GM10248 (cell line): ENCODE data around the gene CBLB.

Experiments
- CTCF ChIA-PET: fragments of 300-600 bp; sonication (Branson Sonifier 250); formaldehyde crosslinking; extraction: SDS; loops from one replicate; lab custom pipeline; 2021; ENCODE audit warnings: antibody characterized with exemption; lab: Yijun Ruan, JAX
- POLR2A ChIA-PET: fragments of 350-650 bp; sonication (Branson Sonifier 250); formaldehyde crosslinking; extraction: SDS; loops from one replicate; lab custom pipeline; 2020; ENCODE audit warnings: antibody characterized with exemption; lab: Yijun Ruan, JAX
- DNase-seq: peaks from one replicate; pipeline ENCODE4 v3.0.0; 2012; ENCODE audit errors: extremely low spot score
- CTCF ChIP-seq: IDR thresholded peaks from 2 replicates; pipeline ENCODE4 v1.5.1; 2012; ENCODE audit warnings: mild to moderate bottlenecking, low read depth; ENCODE audit errors: extremely low read depth, missing control alignments, control extremely low read depth

Gene CBLB

GRCh38 chr3:105611304-105612192 lies 257.3 kb downstream of the CBLB start:
- TF ChIP-seq CTCF = no peak
- POLR2A ChIA-PET = no interaction called here
- CTCF ChIA-PET = interaction anchor here (1.9 kb wide), 1 partner anchor 10 kb away, joined by 6 read pairs; no protein-coding TSS in a partner anchor
- no peak for DNase-seq

GRCh38 chr3:105610473-105610872 lies 258.3 kb downstream of the CBLB start:
- ChIA-PET CTCF (interaction anchor here (1.0 kb wide), 1 partner anchor 12 kb away, joined by 3 read pairs; no protein-coding TSS in a partner anchor), POLR2A (no interaction called here)
- no peak for TF ChIP-seq CTCF
- DNase-seq = no peak

- TF ChIP-seq CTCF = no peak
- POLR2A ChIA-PET = no interaction called here
These were observed 260.2 kb downstream of the CBLB start for GRCh38 chr3:105608623-105609022.

GRCh38 chr3:105606016-105606415 lies 262.8 kb downstream of the CBLB start:
- POLR2A ChIA-PET = no interaction called here
- CTCF ChIA-PET = interaction anchor here (2.3 kb wide), 1 partner anchor 10 kb away, joined by 9 read pairs; no protein-coding TSS in a partner anchor
- DNase-seq = no peak
- TF ChIP-seq CTCF = no peak

More at GRCh38 chr3:105608623-105609022, 260.2 kb downstream of the CBLB start:
- no peak for DNase-seq
- CTCF ChIA-PET = interaction anchor here (1.1 to 1.5 kb wide), 2 partner anchors 11 to 25 kb away, joined by 4 read pairs; no protein-coding TSS in a partner anchor
